Liver (tissue), 9 donors: ENCODE data around the gene PIP4K2A. TPM values are rescaled to one million over a fixed set of nuclear protein-coding genes. Genes with fewer than 3 reads are reported as not detected.
A peak's percentile ranks its signal among the peaks of the same experiment; 100 is the strongest.

Experiments
- DNase-seq: peaks from one replicate; pipeline ENCODE4 v3.0.0-alpha.2; 2017; ENCODE audit warnings: low spot score
- H3K27ac ChIP-seq, 2 donors: one replicate each; pipeline ENCODE4 v1.7.0; 2013; ENCODE audit warnings: inconsistent platforms in 2 of 2, low read length in 2 of 2, control low read depth in 1 of 2, low read depth in 1 of 2, mild to moderate bottlenecking in 1 of 2
- H3K27me3 ChIP-seq, 4 donors: one replicate each; pipeline versions ENCODE4 v1.6.1 to v1.7.0; 2013; ENCODE audit warnings: low read length in 3 of 4, inconsistent platforms in 1 of 4, mild to moderate bottlenecking in 1 of 4, moderate library complexity in 1 of 4; ENCODE audit not compliant: control insufficient read depth in 4 of 4, insufficient read depth in 4 of 4
- H3K36me3 ChIP-seq, 4 donors: one replicate each; pipeline versions ENCODE4 v1.6.1 to v1.7.0; 2013; ENCODE audit warnings: low read length in 3 of 4, mild to moderate bottlenecking in 3 of 4, low read depth in 1 of 4, moderate library complexity in 1 of 4; ENCODE audit not compliant: control insufficient read depth in 4 of 4, insufficient read depth in 3 of 4
- H3K4me1 ChIP-seq, 4 donors: one replicate each; pipeline versions ENCODE4 v1.6.1 to v1.7.0; 2013; ENCODE audit warnings: low read length in 3 of 4, mild to moderate bottlenecking in 3 of 4, moderate library complexity in 1 of 4; ENCODE audit not compliant: control insufficient read depth in 4 of 4, insufficient read depth in 4 of 4
- H3K4me3 ChIP-seq, 3 donors: one replicate each; pipeline versions ENCODE4 v1.6.1 to v1.7.0; 2013; ENCODE audit warnings: low read length in 3 of 3, control low read depth in 1 of 3, low read depth in 1 of 3, mild to moderate bottlenecking in 1 of 3
- H3K9ac ChIP-seq, 2 donors: one replicate each; pipeline ENCODE4 v1.7.0; 2013; ENCODE audit warnings: low read length in 2 of 2, mild to moderate bottlenecking in 2 of 2, moderate library complexity in 2 of 2, control low read depth in 1 of 2, low read depth in 1 of 2
- H3K9me3 ChIP-seq, 4 donors: one replicate each; pipeline versions ENCODE4 v1.6.1 to v1.7.0; 2013; ENCODE audit warnings: low read length in 3 of 4; ENCODE audit not compliant: control insufficient read depth in 4 of 4
- EGR1 ChIP-seq, 2 donors: IDR thresholded peaks; 2 replicates each; pipeline ENCODE4 v1.6.1; 2016 to 2018; ENCODE audit warnings: antibody characterized with exemption in 2 of 2, low read depth in 2 of 2
- FOXA2 ChIP-seq: IDR thresholded peaks from 2 replicates; pipeline ENCODE4 v1.6.1; 2016; ENCODE audit warnings: antibody characterized with exemption
- GABPA ChIP-seq, 2 donors: IDR thresholded peaks in 1 of 2; conservative IDR thresholded peaks in 1 of 2; 2 replicates each; pipeline ENCODE4 v1.6.1; 2016; ENCODE audit warnings: antibody characterized with exemption in 2 of 2, mild to moderate bottlenecking in 1 of 2, moderate library complexity in 1 of 2
- HNF4A ChIP-seq, 2 donors: conservative IDR thresholded peaks; 2 replicates each; pipeline ENCODE4 v1.6.1; 2016; ENCODE audit warnings: antibody characterized with exemption in 2 of 2, mild to moderate bottlenecking in 2 of 2
- HNF4G ChIP-seq: IDR thresholded peaks from 2 replicates; pipeline ENCODE4 v1.6.1; 2016; ENCODE audit warnings: antibody characterized with exemption
- JUND ChIP-seq, 2 donors: IDR thresholded peaks; 2 replicates each; pipeline ENCODE4 v1.6.1; 2016; ENCODE audit warnings: antibody characterized with exemption in 2 of 2
- MAX ChIP-seq: IDR thresholded peaks from 2 replicates; pipeline ENCODE4 v1.6.1; 2016; ENCODE audit warnings: antibody characterized with exemption
- NR2F2 ChIP-seq: IDR thresholded peaks from 2 replicates; pipeline ENCODE4 v1.6.1; 2016; ENCODE audit warnings: antibody characterized with exemption
- REST ChIP-seq: IDR thresholded peaks from 2 replicates; pipeline ENCODE4 v1.6.1; 2016; ENCODE audit warnings: antibody characterized with exemption, mild to moderate bottlenecking
- RXRA ChIP-seq, 2 donors: IDR thresholded peaks; 2 replicates each; pipeline ENCODE4 v1.6.1; 2017 to 2018; ENCODE audit warnings: antibody characterized with exemption in 2 of 2, mild to moderate bottlenecking in 1 of 2
- SP1 ChIP-seq: IDR thresholded peaks from 2 replicates; pipeline ENCODE4 v1.6.1; 2018; ENCODE audit warnings: antibody characterized with exemption, mild to moderate bottlenecking
- TAF1 ChIP-seq: conservative IDR thresholded peaks from 2 replicates; pipeline ENCODE4 v1.6.1; 2016; ENCODE audit warnings: antibody characterized with exemption, mild to moderate bottlenecking
- ZBTB33 ChIP-seq: IDR thresholded peaks from 2 replicates; pipeline ENCODE4 v1.6.1; 2016; ENCODE audit warnings: antibody characterized with exemption
- WGBS: extraction: QIAGEN DNeasy Blood & Tissue Kit; methylation state at CpG from one replicate; pipeline ENCODE4 v1.1.7; 2013; 5-methylcytosine and 5-hydroxymethylcytosine counted together
- polyA plus RNA-seq, 2 donors: library from polyadenylated mRNA; stranded (reverse) in 1 of 2; unstranded in 1 of 2; fragments of 200-250 nt in 1 of 2; fragments of >200 nt in 1 of 2; fragmentation: Nextera tagmentation in 1 of 2; extraction: Ambion mirVana in 1 of 2; gene quantifications; one replicate each; pipeline versions ENCODE4 v1.2.1 to v1.2.3, GENCODE V29; 2013 to 2015
- total RNA-seq, 2 donors: library from RNA; depleted of rRNA; stranded (reverse); fragments of >200 nt; gene quantifications; one replicate each; pipeline ENCODE4 v1.2.3, GENCODE V29; 2014
- donor health status: healthy.
- donor health status: healthy.
- donor health status: healthy.
- donor health status: healthy.
- donor health status: healthy.

PIP4K2A gene
- total and polyA plus RNA-seq, 4 donors = 6.4 to 53.7 (median 8.6) TPM

- no peak for TF ChIP-seq NR2F2
- TF ChIP-seq ZBTB33 = no peak
- no peak for TF ChIP-seq GABPA (IDR thresholded peaks at IDR 0.05 in 1 of 2, conservative IDR thresholded peaks at IDR 0.05 in 1 of 2)
- H3K9me3 ChIP-seq = no peaks in the 10 kb centered on the region
- no peak overlapping the region for H3K4me3 ChIP-seq
- H3K9ac ChIP-seq = no peak overlapping the region
- peaks cover 0 to 1% (median 0%) of the 10 kb centered on the region in 4 donors for H3K36me3 ChIP-seq
- no peak for DNase-seq
- WGBS = 99% methylated on average over 4 of the region's 4 CpGs
- peak overlapping the region in 1 of 2 donors; percentile 66 for H3K27ac ChIP-seq
- no peaks in the 10 kb centered on the region for H3K27me3 ChIP-seq
- no peaks in the 10 kb centered on the region for H3K4me1 ChIP-seq
These were observed 81.3 kb downstream of the PIP4K2A start for GRCh38 chr10:22633106-22633505.

- WGBS = 80% methylated on average over 10 of the region's 10 CpGs
- H3K27ac ChIP-seq = peak overlapping the region; percentile 66 to 77
- no peak overlapping the region for H3K4me3 ChIP-seq
- H3K4me1 ChIP-seq = peaks cover 0 to 6% (median 0%) of the 10 kb centered on the region in 4 donors
- H3K9me3 ChIP-seq = no peaks in the 10 kb centered on the region
- DNase-seq = no peak
- no peak for TF ChIP-seq FOXA2
- TF ChIP-seq TAF1 = no peak
- peaks cover 0 to 1% (median 0%) of the 10 kb centered on the region in 4 donors for H3K36me3 ChIP-seq
- H3K27me3 ChIP-seq = no peaks in the 10 kb centered on the region
- no peak overlapping the region for H3K9ac ChIP-seq
These were observed 82.6 kb downstream of the PIP4K2A start for GRCh38 chr10:22631646-22632278.

- WGBS = 80% methylated on average over 3 of the region's 3 CpGs
- TF ChIP-seq SP1 = no peak
- TF ChIP-seq MAX = no peak
- TF ChIP-seq HNF4A (conservative IDR thresholded peaks at IDR 0.05) = no peak
- no peak for TF ChIP-seq RXRA (IDR thresholded peaks at IDR 0.05)
- TF ChIP-seq FOXA2 = no peak
- no peak for TF ChIP-seq HNF4G
- TF ChIP-seq REST = no peak
- TF ChIP-seq GABPA (IDR thresholded peaks at IDR 0.05 in 1 of 2, conservative IDR thresholded peaks at IDR 0.05 in 1 of 2) = no peak
- TF ChIP-seq JUND (IDR thresholded peaks at IDR 0.05) = no peak
- no peak for TF ChIP-seq EGR1 (IDR thresholded peaks at IDR 0.05; ENCODE audit: low read depth in 2 of 2)
- DNase-seq = no peak
These were observed 83.2 kb downstream of the PIP4K2A start for GRCh38 chr10:22631185-22631584.

More at GRCh38 chr10:22631185-22631584, 83.2 kb downstream of the PIP4K2A start:
- no peaks in the 10 kb centered on the region for H3K9me3 ChIP-seq
- H3K36me3 ChIP-seq = peaks cover 0 to 1% (median 0%) of the 10 kb centered on the region in 4 donors
- peaks cover 0 to 6% (median 0%) of the 10 kb centered on the region in 4 donors for H3K4me1 ChIP-seq
- peak overlapping the region; percentile 66 to 77 for H3K27ac ChIP-seq
- no peaks in the 10 kb centered on the region for H3K27me3 ChIP-seq
- H3K9ac ChIP-seq = peak overlapping the region in 1 of 2 donors; percentile 28
- H3K4me3 ChIP-seq = no peak overlapping the region
